GM18858 (cell line): ENCODE measurements around the gene PKP4.

ENCODE experiments used
- ATAC-seq: cut with Tn5 transposase; IDR thresholded peaks from one replicate; pipeline ENCODE4 v1.9.1; 2021; ENCODE audit not compliant: unreplicated experiment

PKP4 gene

DNA sequence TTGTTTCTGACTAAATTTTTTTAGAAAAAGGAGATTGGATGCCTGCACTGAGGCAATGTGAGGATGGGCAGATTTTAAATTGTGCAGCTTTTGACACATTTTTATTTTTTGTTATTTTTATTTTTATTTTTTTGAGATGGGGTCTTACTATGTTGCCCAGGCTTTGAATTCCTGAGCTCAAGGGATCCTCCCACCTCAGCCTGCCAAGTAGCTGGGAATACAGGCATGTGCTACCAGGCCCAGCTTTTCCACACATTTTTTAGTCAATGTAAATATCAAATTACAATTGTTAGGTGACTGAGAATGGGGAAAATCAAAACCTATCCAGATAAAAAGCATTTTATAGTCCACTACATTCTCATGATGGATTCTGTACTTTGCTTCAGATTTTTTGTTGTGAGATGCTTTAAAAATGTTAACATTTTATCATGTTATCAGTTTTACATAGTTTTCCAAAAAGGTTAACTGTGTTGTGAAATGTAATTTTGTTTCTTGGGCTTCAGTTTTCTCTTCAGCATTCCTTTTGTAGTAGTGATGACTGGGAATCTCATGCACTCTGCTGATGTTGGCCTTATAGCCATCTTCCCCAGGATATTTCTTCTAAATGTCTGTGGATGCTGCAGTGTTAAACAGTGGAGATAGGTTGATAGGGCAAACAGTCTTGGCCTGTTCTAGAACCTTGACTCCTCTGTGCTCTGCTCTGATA lies 41.4 kb downstream of the PKP4 start:
- no peak for ATAC-seq

DNA sequence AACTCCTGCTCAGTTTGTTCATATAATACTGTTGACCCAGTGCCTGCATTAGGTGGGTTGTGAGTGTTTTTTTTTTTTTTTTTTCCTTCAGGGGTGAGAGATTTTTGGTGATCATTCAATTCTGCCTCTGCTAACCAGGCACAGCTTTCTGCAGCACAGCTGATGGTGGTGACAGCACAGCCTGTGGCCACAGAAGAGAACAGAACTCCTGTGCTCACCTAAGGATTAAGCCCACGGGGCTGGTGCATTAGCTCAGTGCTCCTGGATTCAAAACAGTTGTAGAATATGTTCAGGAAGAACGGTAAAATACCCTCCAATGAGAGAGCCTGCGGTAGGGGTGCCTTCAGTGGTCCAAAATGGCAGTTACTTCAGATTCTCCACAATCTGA lies 42.0 kb downstream of the PKP4 start:
- ATAC-seq = no peak

DNA sequence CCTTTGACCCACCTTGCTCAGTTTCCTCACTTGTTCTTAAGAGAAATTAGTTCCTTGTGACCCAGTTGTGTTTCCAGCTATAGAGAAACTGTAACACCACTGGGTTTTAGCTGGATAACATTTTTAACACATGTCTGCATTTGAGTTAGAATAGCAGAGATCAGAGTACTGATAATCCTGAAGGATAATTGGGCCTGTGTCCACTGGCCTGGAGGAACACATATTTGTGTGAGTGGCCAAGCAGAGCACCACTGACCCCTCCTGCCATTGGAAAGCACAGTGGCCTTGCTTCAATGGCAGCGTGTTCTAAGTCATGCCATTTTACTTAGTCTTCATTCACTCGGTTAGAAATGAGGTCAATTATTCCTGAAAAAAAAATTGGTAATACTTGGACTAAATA lies 42.6 kb downstream of the PKP4 start:
- ATAC-seq = no peak

DNA sequence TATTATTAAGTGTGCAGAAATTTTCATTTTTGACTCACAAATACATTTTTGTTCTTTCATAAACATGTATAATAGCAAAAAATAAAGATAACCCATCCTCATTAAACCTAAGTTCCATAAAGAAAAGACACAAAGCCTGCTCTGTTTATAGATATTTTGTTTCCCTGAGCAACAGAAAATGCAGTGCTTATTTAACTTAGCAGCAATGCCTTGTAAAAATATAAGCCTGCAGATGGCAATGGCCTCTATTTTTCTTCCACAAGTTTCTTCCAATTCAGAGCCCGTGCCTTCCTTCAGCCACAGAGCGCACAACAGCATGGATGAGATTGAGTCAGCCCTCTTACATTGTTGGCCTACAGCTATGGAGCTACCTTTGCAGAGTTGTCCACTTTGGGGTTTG lies 43.6 kb downstream of the PKP4 start:
- ATAC-seq = no peak

DNA sequence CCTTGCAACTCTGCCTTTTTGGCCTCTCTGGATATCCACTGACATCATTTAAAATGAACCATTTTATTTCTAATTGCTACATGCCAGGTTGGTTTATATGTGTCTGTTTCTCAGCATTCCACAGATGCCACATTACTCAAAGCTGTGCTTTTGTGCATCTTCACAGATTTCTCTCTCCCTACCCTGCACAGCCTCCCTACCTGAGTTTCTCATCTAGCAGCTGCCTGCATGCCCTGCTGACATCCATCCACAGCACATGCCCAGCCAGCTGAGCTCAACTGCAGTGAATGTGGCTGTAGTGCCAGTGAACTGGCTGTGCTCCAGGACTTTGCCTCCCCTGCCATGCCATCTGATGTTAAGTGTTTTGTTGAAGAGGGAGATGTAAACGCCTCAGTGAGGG lies 44.5 kb downstream of the PKP4 start:
- ATAC-seq = no peak

DNA sequence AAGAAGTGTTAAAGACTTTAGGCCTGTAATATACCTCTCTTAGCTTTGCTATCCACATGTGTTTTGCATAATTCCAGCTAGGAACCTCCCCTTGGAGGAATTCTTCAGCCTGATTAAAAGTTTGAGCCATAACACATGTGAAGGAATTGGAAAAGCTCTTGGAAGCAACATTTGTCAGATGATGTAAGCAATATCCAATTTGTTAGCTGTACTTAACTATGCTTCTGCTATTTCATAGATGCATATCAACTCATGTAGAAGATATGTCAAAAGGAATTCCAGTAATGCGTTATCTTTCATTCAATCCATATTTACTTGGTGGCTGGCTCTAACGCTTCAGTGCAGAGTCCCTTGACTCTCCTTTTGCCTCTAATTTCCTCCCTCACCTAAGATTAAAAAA lies 46.2 kb downstream of the PKP4 start:
- ATAC-seq = no peak

DNA sequence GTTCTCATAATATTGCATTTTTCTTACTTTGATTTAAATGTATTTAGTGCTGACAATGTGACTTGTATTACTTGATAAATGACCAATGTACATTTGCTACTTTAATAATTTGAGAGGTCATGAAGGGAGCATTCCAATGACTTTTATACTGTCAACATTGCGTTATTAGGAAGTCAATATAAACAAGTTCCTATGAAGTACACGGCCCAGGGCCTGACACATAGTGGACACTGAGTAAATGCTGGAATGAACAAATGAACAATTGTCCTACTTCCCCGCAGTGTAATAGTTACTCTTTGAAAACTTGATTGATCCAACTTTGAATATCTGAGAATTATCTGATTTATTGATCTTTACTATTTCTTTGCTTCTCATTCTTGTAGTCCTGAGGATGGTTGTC lies 47.3 kb downstream of the PKP4 start:
- ATAC-seq = no peak

DNA sequence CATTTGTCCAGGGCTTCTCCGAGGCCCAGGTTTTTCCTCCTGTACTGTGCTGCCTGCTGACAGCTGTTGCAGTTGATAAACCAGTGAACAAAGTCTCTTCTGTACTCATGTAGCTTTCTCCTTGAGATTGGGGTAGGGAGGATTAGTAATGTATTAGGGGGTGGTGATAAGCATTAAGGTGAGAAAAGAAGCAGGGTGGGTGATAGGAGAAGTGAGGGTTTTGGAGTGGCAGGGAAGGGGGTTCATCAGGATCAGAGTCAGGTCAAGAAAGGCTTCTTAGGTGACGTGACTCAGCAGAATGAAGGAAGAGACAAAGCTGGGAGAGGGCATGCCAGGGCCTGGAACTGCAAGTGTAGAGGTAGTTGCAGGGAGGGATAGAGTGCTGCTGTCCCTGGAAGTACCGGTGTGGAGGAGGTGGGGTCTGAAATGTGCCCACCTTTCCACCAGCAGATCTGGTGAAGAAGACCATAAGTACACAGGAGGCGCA lies 48.7 kb downstream of the PKP4 start:
- no peak for ATAC-seq

DNA sequence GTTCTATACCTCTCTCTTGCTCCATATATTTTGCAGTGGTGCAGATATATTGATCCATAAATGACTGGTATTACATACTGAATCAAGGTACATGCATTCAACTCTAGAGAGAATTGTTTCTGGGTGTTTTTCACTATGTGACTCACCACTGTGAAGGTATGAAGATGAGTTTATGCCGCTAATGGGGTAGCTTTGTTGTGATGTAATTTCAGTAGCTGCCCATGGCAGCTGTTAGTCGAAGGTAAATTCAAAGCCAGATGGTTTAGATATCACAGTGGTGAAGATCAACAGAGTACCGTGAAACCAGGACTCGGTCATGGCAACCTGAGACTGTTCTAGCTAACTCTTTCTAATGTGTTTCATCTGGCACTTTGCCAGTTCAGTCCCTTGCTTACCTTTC lies 50.4 kb downstream of the PKP4 start:
- ATAC-seq = peak; percentile 62

DNA sequence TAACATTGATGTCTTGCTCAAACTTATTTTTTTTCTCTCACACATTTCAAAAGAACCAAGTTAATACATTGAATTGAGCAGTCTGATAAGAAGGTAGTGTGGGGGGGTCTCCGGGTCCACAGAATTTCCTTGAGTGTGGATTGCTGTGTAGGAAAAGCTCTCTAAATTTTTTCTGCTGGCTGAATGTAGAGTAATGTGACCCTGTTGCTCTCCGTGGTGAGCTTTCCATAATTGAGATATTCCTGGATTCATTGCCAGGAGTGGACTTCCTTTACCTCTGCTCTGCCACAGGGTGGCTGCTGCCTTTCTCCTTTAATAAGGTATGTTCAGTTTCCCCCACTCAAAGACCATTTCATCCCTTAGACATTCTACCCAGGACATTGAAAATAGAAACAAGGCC lies 50.9 kb downstream of the PKP4 start:
- no peak for ATAC-seq

DNA sequence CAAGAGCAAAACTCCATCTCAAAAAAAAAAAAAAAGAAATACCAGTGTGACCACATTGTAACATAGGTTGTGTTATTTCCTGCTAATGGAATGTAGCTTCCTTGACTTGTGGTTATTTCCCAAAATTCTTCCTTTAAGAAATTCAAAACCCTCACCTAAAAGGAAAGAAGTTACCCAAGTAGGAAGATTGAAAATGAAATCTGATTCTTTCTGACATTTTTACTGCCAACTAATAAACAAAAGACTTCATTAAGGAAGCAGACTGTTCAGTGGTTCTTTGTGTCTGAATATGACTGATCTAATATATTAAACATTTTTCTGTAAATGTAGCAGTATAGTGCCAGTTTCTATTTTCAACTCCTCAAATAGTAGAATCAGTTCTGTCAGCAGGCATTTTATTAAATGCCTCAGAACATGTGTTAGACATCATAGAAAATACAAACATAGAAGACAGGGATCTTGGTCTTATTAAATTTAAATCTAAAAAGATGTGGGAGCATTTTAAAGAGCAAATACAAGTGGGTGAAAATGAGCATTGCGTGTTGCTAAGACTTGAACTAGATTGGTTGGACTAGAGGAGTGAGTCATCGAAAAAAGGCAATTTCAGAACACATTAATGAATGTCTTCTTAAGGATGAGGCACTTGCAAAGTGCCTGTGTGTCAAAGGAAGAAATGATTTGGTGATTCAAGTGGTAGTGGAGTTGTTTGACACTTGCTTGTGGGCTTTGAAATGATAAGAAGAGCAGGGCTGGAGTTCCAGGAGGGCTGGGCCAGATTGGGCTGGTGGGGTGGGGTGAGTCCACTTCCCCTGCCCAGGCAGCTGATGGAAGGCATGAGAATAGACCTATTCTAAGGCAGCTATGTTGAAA lies 53.4 kb downstream of the PKP4 start:
- ATAC-seq = no peak

DNA sequence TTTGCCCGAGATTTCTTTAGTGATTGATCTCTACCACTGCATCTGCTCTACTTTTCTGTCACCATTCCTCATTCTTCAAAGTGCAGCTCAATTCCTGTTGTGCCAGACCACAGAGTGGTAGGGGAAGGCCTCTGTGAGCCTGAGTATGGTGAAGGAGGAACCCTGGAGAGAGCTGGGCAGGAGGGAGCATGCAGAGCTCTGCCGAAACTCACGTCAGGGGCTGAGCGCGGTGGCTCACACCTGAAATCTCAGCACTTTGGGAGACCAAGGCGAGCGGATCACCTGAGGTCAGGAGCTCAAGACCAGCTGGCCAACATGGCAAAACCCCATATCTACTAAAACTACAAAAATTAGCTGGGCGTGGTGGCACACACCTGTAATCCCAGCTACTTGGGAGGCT lies 54.1 kb downstream of the PKP4 start:
- ATAC-seq = no peak

DNA sequence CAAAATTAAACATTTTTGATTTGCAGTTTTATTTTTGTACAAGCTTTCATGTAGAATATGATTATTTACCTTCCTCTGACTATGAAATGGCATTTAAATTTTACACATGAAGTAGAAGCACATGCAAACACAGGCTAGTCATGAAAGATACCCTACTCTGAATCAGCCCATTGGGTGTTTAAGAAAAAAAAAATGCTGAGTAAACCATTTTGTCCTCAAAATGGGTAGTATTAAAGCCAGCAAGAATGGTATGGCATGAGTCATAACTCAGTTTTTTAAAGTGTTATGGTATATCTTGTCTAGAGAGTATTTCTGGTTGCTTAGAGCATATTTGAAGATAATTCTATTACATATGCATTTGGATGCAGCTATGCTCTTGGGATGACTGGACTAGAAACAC lies 55.0 kb downstream of the PKP4 start:
- no peak for ATAC-seq

DNA sequence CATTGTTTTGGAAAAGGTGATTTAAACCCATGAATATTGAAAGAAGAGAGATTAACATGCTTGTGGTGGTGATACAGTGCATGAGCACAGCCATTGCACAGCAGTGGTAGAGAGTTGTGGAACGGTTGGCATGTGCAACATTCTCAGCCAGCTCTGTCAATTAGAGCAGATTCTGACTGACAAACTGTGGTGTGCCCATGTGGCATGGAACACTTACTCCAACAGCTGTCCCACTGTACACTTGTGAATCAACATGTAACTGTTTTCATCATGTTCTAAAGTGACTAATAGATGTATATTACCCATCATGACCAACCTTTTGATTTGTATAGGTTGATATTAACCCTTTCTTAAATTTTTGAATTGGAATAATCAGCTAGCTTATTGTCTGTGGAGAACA lies 55.6 kb downstream of the PKP4 start:
- no peak for ATAC-seq

DNA sequence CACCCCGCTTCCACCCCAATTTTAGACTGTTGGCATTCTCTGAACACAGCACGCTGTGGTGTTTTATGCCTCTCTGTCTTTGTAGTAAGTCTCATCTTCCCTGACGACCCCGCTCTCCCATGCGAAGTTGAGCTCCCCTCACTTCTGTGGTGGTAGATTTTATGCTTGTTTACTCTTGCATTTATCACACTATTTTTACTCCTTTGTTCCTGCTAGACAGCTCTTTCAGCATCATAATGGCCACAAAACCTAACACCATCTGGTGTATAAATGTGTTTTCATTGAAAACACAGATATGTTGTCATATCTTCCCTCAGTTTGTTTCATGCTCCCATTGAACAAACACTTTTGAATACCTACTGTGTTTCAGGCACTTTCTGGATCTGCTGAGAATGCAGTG lies 57.1 kb downstream of the PKP4 start:
- no peak for ATAC-seq

DNA sequence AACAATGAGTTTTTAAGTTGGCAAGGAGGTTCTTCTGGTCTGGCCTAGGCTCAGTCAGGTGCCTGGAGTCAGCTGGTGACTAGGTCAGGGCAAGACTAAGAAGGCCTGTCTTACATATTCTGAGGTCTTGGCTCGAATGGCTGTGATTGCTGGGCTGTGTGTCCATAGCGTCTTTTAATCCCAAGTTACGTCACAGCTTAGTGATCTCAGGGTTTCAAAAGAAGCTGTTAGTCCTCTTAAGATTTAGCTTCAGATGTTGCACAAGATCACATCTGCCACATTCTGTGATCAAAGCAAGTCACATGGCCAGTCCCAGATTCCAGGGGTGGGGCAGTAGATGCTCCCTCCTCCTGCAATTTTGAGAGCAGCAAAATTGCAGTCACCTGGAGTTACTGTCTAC lies 61.3 kb downstream of the PKP4 start:
- no peak for ATAC-seq

DNA sequence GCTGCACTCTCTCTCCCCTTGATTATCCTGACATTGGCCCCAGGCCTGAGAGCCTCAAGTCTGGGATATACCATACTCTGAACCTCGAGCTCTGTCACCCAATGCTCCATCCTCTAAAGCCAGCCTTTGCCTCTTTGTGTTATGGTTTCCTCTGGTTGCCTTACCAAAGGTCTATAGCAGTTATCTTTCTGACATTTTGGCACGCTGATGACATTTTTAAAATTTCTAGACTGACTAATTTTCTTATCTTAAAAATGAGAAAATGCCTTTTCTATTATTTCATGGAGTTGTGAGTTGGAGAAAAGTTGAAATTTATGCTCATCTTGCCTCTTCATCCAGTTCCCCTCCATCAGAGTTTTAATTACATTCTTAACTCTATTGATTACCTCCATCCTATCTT lies 62.7 kb downstream of the PKP4 start:
- no peak for ATAC-seq

DNA sequence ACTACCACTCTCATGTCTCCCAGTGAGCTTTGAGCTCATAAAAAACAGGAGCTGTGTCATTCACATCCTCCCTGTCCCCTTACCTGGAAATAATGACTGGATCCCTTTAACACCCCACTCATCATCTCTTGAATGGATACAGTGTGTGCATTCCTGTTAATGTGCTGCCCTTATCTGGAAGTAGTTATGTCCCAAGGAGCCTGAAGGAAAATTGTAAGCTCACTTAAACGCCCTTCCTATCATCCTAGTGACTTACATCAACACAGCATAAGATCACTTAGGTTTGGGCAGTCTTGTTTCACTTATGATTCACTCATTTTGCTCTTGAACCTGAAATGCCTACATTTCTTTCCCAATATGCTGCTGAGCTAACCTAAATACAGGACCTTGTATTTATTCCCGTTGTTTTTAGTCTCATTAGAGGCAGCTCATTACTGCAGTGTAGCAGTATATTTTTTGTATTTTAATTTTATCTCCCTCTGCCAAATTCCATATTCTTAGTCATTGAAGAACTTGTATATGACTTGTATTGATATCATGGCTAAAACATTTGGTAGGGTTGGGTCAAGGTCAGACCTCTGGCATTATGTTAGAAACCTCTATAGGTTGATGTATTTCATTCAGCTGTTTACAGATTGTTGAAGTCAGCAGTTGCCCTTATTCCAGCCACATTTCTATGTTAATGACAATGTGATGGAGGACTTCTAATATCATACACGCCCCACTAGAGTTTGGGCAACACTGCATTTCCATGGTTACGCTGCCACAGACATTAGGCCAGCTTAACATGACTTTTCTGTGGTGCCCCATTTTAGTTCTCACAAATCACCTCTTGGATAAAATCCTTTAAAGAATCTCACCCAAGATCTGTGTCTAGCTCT lies 72.9 kb downstream of the PKP4 start:
- no peak for ATAC-seq

DNA sequence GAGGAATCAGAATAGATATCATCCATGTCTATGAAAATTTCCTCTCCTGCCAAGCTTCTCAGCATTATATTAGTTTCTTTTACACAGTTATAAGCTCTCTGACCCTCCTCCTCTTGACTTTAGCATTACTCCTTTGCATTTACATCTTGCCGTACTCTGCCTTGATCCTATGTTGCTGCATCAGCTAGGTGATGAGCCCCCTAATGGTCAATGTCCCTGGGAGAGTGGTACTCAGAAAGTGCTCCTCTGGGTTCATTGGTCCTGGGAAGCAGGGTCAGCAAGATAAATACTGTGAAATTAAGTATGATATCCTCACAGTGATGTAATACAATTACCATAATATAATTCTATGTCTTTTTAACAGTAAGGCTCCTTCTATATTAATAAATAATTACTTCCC lies 74.1 kb downstream of the PKP4 start:
- ATAC-seq = no peak

DNA sequence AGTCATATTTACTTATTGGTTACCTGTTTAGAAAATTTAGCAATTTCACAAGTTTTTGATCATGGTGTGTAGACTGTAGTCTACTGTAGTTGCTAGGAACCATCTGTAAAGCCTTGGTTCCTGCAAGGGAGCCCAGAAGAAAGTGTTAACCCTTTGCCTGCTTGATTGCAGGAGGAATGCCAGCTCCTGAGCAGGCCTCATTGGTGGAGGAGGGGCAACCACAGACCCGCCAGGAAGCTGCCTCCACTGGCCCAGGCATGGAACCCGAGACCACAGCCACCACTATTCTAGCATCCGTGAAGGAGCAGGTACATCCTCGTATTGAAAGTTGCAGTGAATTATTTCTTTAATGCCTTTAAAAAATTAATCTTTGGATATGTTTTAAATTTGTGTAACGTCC lies 76.3 kb downstream of the PKP4 start:
- no peak for ATAC-seq

DNA sequence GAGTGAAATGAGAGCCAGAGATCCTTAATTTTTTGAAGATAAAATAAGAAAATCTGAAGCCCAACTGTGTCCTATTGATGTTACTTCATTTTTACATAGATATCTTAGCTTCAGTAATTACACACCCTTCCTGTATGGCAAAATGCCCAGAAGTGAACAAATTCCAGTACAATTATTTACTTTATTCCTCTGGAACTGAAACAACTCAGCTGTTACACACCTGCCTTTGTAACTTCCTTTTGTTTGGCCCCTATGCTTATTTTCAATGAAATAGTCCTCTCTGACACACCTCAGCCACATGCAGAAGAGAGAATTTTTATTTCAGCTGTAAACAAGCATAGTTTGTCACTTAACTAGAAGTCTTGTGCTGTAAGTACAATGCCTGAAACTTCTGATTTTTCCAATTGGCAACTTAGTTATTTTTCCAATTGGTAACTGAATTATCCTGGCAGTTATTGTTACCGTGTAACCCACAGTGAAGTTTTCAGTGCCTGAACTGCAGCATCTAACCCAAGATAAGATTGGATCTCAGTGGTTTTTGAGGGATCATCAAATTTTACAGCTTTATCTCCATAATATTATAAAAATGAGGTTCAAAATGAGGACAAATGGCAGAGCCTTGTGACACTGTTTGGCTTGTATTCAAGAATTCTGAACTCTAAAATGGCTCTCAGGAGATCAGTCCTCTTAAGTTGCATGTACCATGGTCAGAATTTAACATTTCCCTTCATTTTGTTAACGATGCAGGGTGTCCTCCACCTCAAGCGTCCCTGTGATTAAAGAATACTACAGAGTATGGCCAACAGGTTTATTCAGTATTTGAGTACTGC lies 82.6 kb downstream of the PKP4 start:
- no peak for ATAC-seq
